ENCODE results near the gene SPAG16.

The SPAG16 gene

GRCh38 chr2:213455316-213456008 lies 171.2 kb downstream of the SPAG16 start:
- ChIA-PET CTCF (no interaction called here), POLR2A (no interaction called here)

DNA sequence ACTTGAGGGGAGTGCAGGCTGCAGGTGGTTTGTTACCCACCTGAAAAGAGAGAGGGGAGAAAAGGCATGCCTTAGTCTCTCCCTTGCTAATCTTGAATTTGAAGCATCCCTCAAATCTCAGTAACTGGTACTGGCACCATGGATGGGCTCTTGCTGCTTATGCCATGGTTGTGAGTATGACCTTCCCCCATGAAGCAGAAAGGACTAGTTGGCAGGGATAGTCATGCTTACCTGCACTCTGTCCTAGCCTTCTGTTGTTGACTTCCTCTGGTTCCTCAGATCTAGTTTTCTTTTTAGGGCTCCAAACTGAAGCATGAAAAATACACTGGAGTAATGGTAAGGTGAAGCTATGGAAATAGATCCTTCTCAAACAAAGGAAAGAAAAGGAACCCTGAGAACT lies 191.2 kb downstream of the SPAG16 start:
- CTCF ChIA-PET, result no interaction called here
- POLR2A ChIA-PET, result no interaction called here
- H3K9me3 ChIP-seq (ENCODE audit: control insufficient read depth, insufficient read depth, low read depth, low read length), result no peaks in the 10 kb centered on the region
- no peak overlapping the region for H3K27ac ChIP-seq (ENCODE audit: extremely low read depth, low read depth, low read length)
- H3K4me1 ChIP-seq (ENCODE audit: control insufficient read depth, insufficient read depth, low read length), result no peaks in the 10 kb centered on the region
- TF ChIP-seq, protein P1, sequence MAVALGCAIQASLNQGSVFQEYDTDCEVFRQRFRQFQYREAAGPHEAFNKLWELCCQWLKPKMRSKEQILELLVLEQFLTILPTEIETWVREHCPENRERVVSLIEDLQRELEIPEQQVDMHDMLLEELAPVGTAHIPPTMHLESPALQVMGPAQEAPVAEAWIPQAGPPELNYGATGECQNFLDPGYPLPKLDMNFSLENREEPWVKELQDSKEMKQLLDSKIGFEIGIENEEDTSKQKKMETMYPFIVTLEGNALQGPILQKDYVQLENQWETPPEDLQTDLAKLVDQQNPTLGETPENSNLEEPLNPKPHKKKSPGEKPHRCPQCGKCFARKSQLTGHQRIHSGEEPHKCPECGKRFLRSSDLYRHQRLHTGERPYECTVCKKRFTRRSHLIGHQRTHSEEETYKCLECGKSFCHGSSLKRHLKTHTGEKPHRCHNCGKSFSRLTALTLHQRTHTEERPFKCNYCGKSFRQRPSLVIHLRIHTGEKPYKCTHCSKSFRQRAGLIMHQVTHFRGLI (tag by site-specific recombination; IDR thresholded peaks at IDR 0.05), result no peak
- TF ChIP-seq ZNF510 (tag by site-specific recombination; IDR thresholded peaks at IDR 0.05; ENCODE audit: insufficient replicate concordance) (peak; percentile 20), ZNF791 (tag by site-specific recombination; IDR thresholded peaks at IDR 0.05) (no peak), TRIM28 (IDR thresholded peaks at IDR 0.05; ENCODE audit: borderline replicate concordance, low read length) (peak; percentile 99; the same call in 1 of the 2 replicates), ZNF585B (tag by site-specific recombination; IDR thresholded peaks at IDR 0.05) (no peak), ZNF2 (tag by site-specific recombination; IDR thresholded peaks at IDR 0.05) (no peak), ZNF626 (tag by site-specific recombination; IDR thresholded peaks at IDR 0.05) (0 out of 2 replicates have a peak, but pooled peaks have one; percentile 31), ZNF140 (tag by site-specific recombination; IDR thresholded peaks at IDR 0.05) (no peak), ZNF473 (tag by site-specific recombination; IDR thresholded peaks at IDR 0.05) (no peak), SETDB1 (IDR thresholded peaks at IDR 0.05; ENCODE audit: insufficient read length, low read length) (peak; percentile 90)
- TF ChIP-seq, protein P2, sequence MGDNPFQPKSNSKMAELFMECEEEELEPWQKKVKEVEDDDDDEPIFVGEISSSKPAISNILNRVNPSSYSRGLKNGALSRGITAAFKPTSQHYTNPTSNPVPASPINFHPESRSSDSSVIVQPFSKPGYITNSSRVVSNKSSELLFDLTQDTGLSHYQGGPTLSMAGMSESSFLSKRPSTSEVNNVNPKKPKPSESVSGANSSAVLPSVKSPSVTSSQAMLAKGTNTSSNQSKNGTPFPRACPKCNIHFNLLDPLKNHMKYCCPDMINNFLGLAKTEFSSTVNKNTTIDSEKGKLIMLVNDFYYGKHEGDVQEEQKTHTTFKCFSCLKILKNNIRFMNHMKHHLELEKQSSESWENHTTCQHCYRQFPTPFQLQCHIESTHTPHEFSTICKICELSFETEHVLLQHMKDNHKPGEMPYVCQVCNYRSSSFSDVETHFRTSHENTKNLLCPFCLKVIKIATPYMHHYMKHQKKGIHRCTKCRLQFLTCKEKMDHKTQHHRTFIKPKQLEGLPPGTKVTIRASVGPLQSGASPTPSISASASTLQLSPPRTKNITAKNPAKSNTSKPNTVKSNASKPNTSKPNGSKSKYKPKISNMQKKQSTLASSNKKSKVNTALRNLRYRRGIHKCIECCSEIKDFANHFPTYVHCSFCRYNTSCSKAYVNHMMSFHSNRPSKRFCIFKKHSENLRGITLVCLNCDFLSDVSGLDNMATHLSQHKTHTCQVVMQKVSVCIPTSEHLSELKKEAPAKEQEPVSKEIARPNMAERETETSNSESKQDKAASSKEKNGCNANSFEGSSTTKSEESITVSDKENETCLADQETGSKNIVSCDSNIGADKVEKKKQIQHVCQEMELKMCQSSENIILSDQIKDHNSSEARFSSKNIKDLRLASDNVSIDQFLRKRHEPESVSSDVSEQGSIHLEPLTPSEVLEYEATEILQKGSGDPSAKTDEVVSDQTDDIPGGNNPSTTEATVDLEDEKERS (tag by site-specific recombination; IDR thresholded peaks at IDR 0.05), result 0 out of 2 replicates have a peak, but pooled peaks have one; percentile 26
- no peaks in the 10 kb centered on the region for H3K36me3 ChIP-seq (ENCODE audit: control insufficient read depth in 2 of 2, insufficient read depth in 1 of 2, low read length in 2 of 2)
- no peak overlapping the region for H3K4me3 ChIP-seq (ENCODE audit: low read depth, low read length)

More at GRCh38 chr2:213455316-213456008, 171.2 kb downstream of the SPAG16 start:
- H3K4me1 ChIP-seq (ENCODE audit: control insufficient read depth, insufficient read depth, low read length), result no peaks in the 10 kb centered on the region
- no peak overlapping the region for H3K27ac ChIP-seq (ENCODE audit: extremely low read depth, low read depth, low read length)
- H3K9me3 ChIP-seq (ENCODE audit: control insufficient read depth, insufficient read depth, low read depth, low read length), result no peaks in the 10 kb centered on the region
- TF ChIP-seq ZNF768 (tag by site-specific recombination; IDR thresholded peaks at IDR 0.05) (no peak), SETDB1 (IDR thresholded peaks at IDR 0.05; ENCODE audit: insufficient read length, low read length) (peak; percentile 29)
- H3K4me3 ChIP-seq (ENCODE audit: low read depth, low read length), result no peak overlapping the region
- H3K36me3 ChIP-seq (ENCODE audit: control insufficient read depth in 2 of 2, insufficient read depth in 1 of 2, low read length in 2 of 2), result no peaks in the 10 kb centered on the region

GRCh38 chr2:213476641-213477040 lies 192.4 kb downstream of the SPAG16 start:
- POLR2A ChIA-PET, result no interaction called here
- H3K36me3 ChIP-seq (ENCODE audit: control insufficient read depth in 2 of 2, insufficient read depth in 1 of 2, low read length in 2 of 2), result no peaks in the 10 kb centered on the region
- H3K27ac ChIP-seq (ENCODE audit: extremely low read depth, low read depth, low read length), result no peak overlapping the region
- CTCF ChIA-PET, result interaction anchor here (0.6 kb wide), 1 partner anchor 619 kb away, joined by 3 read pairs; no protein-coding TSS in a partner anchor
- H3K9me3 ChIP-seq (ENCODE audit: control insufficient read depth, insufficient read depth, low read depth, low read length), result no peaks in the 10 kb centered on the region
- TF ChIP-seq GLI4 (tag by site-specific recombination; IDR thresholded peaks at IDR 0.05) (no peak), ZBTB1 (tag by site-specific recombination; IDR thresholded peaks at IDR 0.05) (no peak), ZNF138 (tag by site-specific recombination; IDR thresholded peaks at IDR 0.05; ENCODE audit: borderline replicate concordance) (no peak), ZNF544 (tag by site-specific recombination; IDR thresholded peaks at IDR 0.05) (no peak), ZNF626 (tag by site-specific recombination; IDR thresholded peaks at IDR 0.05) (no peak), ZIC2 (tag by site-specific recombination; IDR thresholded peaks at IDR 0.05) (no peak)
- no peaks in the 10 kb centered on the region for H3K4me1 ChIP-seq (ENCODE audit: control insufficient read depth, insufficient read depth, low read length)
- H3K4me3 ChIP-seq (ENCODE audit: low read depth, low read length), result no peak overlapping the region
